Measurements from ENCODE around the gene HIC2.
"Not testable (repeated sequence)": the region's sequence is repeated elsewhere in the genome, so short reads cannot be mapped to it uniquely, and the experiment has no call there.

HIC2 gene

GRCh38 chr22:21451545-21452520 lies 34.7 kb downstream of the HIC2 start:
- DNase-seq (ENCODE audit: low spot score): no peak
- Mint-ChIP-seq H3K4me1 (ENCODE audit: low read depth) (no peaks in the 10 kb centered on the region), H3K36me3 (ENCODE audit: low read depth) (no peaks in the 10 kb centered on the region), H3K27me3 (ENCODE audit: low read depth) (no peaks in the 10 kb centered on the region), H3K27ac (no peak overlapping the region), H3K4me3 (no peak overlapping the region), H3K9me3 (no peaks in the 10 kb centered on the region)

DNA sequence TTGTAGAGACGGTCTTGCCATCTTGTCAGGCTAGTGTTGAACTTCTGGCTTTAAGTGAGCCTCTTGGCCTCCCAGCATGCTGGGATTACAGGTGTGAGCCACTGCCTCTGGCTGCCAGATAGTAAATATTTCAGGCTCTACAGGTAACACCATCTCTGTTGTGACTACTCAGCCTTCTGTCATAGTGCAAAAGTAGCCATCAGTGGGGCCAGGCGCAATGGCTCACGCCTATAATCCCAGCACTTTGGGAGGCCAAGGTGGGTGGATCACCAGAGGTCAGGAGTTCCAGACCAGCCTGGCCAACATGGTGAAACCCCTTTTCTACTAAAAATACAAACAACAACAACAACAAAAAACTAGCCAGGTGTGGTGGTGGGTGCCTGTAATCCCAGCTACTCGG lies 35.5 kb downstream of the HIC2 start:
- H3K4me3 Mint-ChIP-seq; H3K36me3 Mint-ChIP-seq (ENCODE audit: low read depth); H3K27me3 Mint-ChIP-seq (ENCODE audit: low read depth); H3K9me3 Mint-ChIP-seq; DNase-seq (ENCODE audit: low spot score); H3K27ac Mint-ChIP-seq; H3K4me1 Mint-ChIP-seq (ENCODE audit: low read depth): not testable (repeated sequence)

GRCh38 chr22:21454998-21455333 lies 37.8 kb downstream of the HIC2 start:
- not testable (repeated sequence) for DNase-seq (ENCODE audit: low spot score); H3K9me3 Mint-ChIP-seq; H3K36me3 Mint-ChIP-seq (ENCODE audit: low read depth); H3K27ac Mint-ChIP-seq; H3K27me3 Mint-ChIP-seq (ENCODE audit: low read depth); H3K4me1 Mint-ChIP-seq (ENCODE audit: low read depth); H3K4me3 Mint-ChIP-seq

DNA sequence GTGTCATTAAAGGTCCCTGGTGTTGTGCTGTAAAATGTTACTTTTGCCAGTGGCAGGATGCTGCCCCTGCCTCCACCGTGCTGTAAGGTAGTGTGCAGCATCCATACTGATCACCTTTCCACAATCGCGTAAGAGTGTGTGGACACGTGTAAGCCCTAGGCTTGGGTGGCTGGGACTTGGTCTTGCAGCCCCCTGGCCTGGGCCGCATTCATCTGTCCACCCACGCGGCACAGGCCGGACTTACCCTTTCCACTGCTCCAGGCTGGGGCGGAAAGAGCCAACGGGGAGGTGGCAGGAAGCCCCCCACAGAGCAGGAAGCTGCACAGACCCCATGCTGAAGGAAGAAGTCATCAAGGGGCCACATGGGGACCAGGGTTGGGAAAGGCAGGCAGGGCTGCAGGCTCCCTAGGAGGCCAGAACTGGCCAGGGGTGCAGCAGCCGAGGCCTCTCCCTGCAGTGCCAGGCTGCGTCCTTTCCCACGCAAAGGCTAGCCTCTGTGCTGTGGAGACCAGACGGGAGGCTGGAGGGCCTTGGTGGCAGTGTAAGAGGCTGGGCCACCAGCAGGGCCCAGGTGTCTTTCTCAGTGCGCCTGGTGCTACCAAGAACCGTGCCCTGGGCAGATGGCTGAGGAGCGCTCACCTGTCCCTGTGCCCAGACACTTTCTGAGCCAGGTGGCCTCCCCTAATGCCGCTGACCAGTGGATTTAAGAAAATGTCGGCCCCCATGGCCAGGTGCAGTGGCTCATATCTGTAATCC lies 38.3 kb downstream of the HIC2 start:
- Mint-ChIP-seq H3K4me3 (no peak overlapping the region), H3K27ac (no peak overlapping the region), H3K9me3 (no peaks in the 10 kb centered on the region), H3K4me1 (ENCODE audit: low read depth) (no peaks in the 10 kb centered on the region), H3K27me3 (ENCODE audit: low read depth) (no peaks in the 10 kb centered on the region), H3K36me3 (ENCODE audit: low read depth) (no peaks in the 10 kb centered on the region)
- peak; percentile 2 for DNase-seq (ENCODE audit: low spot score)

DNA sequence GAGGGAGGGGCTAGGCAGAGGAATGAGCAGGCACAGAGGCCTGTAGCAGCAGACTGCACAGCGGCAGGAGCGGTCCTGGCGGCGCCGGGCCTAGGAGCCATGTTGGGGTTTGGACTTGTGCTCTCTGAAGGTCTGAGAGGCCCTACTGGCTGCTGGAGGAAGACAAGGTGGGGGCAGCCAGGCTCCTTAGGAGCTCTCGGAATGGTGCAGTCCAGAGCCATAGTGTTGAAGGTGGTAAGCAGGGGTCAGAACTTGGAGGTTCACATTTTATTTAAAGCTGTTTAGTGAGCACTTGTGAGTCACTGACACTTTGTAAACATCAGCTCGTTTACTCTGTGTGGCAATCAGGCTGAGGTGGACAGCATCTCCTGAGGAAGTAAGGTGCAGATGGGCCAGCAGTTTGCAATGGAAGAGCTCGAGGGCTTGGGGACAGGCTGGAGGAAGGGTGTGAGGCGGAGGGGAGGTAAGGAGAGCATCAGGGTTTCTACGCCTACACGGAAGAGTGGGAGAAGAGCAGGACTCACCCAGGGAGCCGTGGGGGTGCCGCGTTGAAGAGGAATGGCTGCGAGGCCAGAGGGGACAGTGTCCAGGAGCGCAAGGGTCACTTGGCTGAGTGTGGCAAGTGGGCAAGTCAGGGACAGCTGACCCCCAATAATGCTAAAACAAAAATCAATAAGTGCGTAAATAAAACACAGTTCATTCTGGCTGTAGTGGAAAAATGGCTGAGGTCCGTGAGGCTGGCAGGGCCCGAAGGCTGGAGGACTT lies 40.0 kb downstream of the HIC2 start:
- DNase-seq (ENCODE audit: low spot score): peak; percentile 3
- H3K4me1 Mint-ChIP-seq (ENCODE audit: low read depth): no peaks in the 10 kb centered on the region
- no peak overlapping the region for H3K4me3 Mint-ChIP-seq
- no peak overlapping the region for H3K27ac Mint-ChIP-seq
- H3K36me3 Mint-ChIP-seq (ENCODE audit: low read depth): no peaks in the 10 kb centered on the region
- H3K9me3 Mint-ChIP-seq: no peaks in the 10 kb centered on the region
- no peaks in the 10 kb centered on the region for H3K27me3 Mint-ChIP-seq (ENCODE audit: low read depth)

- H3K4me3 Mint-ChIP-seq; H3K36me3 Mint-ChIP-seq (ENCODE audit: low read depth); H3K9me3 Mint-ChIP-seq; H3K27me3 Mint-ChIP-seq (ENCODE audit: low read depth); H3K4me1 Mint-ChIP-seq (ENCODE audit: low read depth); H3K27ac Mint-ChIP-seq; DNase-seq (ENCODE audit: low spot score): not testable (repeated sequence)
Measured at GRCh38 chr22:21462672-21463071, 45.5 kb downstream of the HIC2 start.

- not testable (repeated sequence) for H3K36me3 Mint-ChIP-seq (ENCODE audit: low read depth); DNase-seq (ENCODE audit: low spot score); H3K27me3 Mint-ChIP-seq (ENCODE audit: low read depth); H3K4me1 Mint-ChIP-seq (ENCODE audit: low read depth); H3K9me3 Mint-ChIP-seq
- peak within 1 kb of the TSS; percentile 88 for H3K4me3 Mint-ChIP-seq
- peak within 1 kb of the TSS; percentile 98 for H3K27ac Mint-ChIP-seq
Measured at GRCh38 chr22:21467337-21468193, 50.4 kb downstream of the HIC2 start, which contains the start of gene TMEM191C. TMEM191C (plus strand) TSS chr22:21467387; CDS start chr22:21467460, 73 bp downstream.

DNA sequence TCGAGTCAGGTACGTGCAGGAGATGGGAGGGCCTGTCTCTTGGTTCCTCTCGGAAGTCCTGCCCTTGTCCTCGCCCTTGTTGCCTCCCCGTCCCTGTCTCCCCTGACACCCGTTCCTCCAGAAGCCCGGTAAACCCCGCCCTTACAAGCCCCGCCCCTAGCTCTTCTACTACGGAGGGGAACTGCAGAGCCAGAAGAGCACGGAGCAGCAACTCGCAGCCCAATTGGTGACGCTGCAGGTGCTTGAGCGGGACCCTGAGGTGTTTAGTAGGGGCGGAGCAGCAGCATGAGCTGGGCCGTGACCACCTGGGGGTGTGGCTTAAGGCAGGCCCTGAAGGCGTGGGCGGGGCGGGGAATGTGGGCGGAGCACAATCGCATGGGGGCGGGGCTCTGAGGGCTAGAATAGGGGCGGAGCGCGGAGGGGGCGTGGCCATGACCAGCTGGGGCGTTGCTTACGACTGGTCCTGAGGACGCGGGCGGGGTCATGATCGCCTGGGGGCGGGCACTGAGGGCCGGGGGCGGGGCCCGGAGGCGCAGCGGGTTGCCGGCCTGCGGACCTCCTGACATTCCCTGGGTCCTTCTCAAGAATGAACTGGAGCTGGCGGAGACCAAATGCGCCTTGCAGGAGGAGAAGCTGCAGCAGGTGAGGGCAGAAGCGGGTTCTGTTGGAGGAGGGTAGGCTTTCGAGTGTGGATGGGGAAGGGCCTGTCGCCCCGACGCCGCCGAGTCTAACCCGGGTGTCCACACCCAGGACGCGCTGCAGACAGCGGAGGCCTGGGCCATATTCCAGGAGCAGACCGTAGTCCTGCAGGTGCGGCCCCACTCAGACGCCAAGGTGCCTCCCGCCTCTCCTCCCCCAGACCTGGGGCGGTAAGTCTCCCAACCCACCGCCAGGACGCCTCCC lies 51.3 kb downstream of the HIC2 start:
- DNase-seq (ENCODE audit: low spot score): peak; percentile 82
- not testable (repeated sequence) for H3K27me3 Mint-ChIP-seq (ENCODE audit: low read depth); H3K9me3 Mint-ChIP-seq; H3K4me1 Mint-ChIP-seq (ENCODE audit: low read depth); H3K36me3 Mint-ChIP-seq (ENCODE audit: low read depth)
- H3K27ac Mint-ChIP-seq: peak overlapping the region; percentile 98
- peak overlapping the region; percentile 88 for H3K4me3 Mint-ChIP-seq

- H3K36me3 Mint-ChIP-seq (ENCODE audit: low read depth); H3K27ac Mint-ChIP-seq; H3K4me3 Mint-ChIP-seq; H3K9me3 Mint-ChIP-seq; H3K4me1 Mint-ChIP-seq (ENCODE audit: low read depth); H3K27me3 Mint-ChIP-seq (ENCODE audit: low read depth); DNase-seq (ENCODE audit: low spot score): not testable (repeated sequence)
Measured at GRCh38 chr22:21469097-21469994, 52.2 kb downstream of the HIC2 start.

DNA sequence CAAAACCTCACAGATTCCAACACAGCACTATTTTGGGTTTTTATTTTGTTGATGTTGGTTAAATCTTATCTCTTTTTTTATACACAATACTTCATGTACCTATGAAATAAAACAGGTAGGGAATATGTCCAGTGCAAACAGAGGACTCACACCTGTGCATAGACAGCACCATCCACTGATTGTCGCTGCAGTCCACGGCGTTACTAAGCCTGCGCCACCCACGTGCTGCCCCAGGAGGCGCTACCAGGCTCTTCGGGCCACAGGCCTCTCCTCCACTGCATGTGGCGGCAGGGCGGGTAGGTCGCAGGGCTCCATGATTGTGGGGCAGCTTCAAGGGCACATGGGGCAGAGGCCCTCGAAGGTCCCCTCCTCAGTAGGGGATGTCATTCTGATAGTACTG lies 55.8 kb downstream of the HIC2 start:
- not testable (repeated sequence) for H3K9me3 Mint-ChIP-seq; H3K36me3 Mint-ChIP-seq (ENCODE audit: low read depth); H3K27me3 Mint-ChIP-seq (ENCODE audit: low read depth); H3K27ac Mint-ChIP-seq; H3K4me3 Mint-ChIP-seq; DNase-seq (ENCODE audit: low spot score); H3K4me1 Mint-ChIP-seq (ENCODE audit: low read depth)

GRCh38 chr22:21473664-21474063 lies 56.5 kb downstream of the HIC2 start:
- not testable (repeated sequence) for H3K4me1 Mint-ChIP-seq (ENCODE audit: low read depth); H3K36me3 Mint-ChIP-seq (ENCODE audit: low read depth); H3K27me3 Mint-ChIP-seq (ENCODE audit: low read depth); H3K4me3 Mint-ChIP-seq; DNase-seq (ENCODE audit: low spot score); H3K9me3 Mint-ChIP-seq; H3K27ac Mint-ChIP-seq

GRCh38 chr22:21484039-21484438 lies 66.9 kb downstream of the HIC2 start:
- not testable (repeated sequence) for DNase-seq (ENCODE audit: low spot score); H3K27me3 Mint-ChIP-seq (ENCODE audit: low read depth); H3K27ac Mint-ChIP-seq; H3K9me3 Mint-ChIP-seq; H3K36me3 Mint-ChIP-seq (ENCODE audit: low read depth); H3K4me1 Mint-ChIP-seq (ENCODE audit: low read depth); H3K4me3 Mint-ChIP-seq
